NB4 (cell line): ENCODE measurements around the gene RPL18.

Source experiments
- CTCF ChIP-seq: IDR thresholded peaks from one replicate; pipeline ENCODE4 v1.5.1; 2012; ENCODE audit warnings: low read depth, low read length
- POLR2A ChIP-seq: IDR thresholded peaks from 2 replicates; pipeline ENCODE4 v1.6.1; 2011; ENCODE audit warnings: mild to moderate bottlenecking; ENCODE audit not compliant: insufficient read length; ENCODE audit errors: extremely low read depth
- TF ChIP-seq, protein P1 (sequence below): IDR thresholded peaks from 2 replicates; pipeline ENCODE4 v1.6.1; 2011; ENCODE audit warnings: low read depth, low read length

- no peak for TF ChIP-seq CTCF
- TF ChIP-seq POLR2A: no peak
- TF ChIP-seq, protein P1, sequence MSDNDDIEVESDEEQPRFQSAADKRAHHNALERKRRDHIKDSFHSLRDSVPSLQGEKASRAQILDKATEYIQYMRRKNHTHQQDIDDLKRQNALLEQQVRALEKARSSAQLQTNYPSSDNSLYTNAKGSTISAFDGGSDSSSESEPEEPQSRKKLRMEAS: no peak
Measured at GRCh38 chr19:48616041-48616436, 2.9 kb downstream of the RPL18 start.
